ENCODE results near the gene PLXNA2. TPM values are rescaled to one million over a fixed set of nuclear protein-coding genes. Genes with fewer than 3 reads are reported as not detected.
A peak's percentile ranks its signal among the peaks of the same experiment; 100 is the strongest.

The PLXNA2 gene
- total and polyA plus RNA-seq, 2 of the 13 experiments (the other 11 are each of a cell fraction or from before 2014, with no cell fraction given): 1.1 to 2.1 TPM

DNA sequence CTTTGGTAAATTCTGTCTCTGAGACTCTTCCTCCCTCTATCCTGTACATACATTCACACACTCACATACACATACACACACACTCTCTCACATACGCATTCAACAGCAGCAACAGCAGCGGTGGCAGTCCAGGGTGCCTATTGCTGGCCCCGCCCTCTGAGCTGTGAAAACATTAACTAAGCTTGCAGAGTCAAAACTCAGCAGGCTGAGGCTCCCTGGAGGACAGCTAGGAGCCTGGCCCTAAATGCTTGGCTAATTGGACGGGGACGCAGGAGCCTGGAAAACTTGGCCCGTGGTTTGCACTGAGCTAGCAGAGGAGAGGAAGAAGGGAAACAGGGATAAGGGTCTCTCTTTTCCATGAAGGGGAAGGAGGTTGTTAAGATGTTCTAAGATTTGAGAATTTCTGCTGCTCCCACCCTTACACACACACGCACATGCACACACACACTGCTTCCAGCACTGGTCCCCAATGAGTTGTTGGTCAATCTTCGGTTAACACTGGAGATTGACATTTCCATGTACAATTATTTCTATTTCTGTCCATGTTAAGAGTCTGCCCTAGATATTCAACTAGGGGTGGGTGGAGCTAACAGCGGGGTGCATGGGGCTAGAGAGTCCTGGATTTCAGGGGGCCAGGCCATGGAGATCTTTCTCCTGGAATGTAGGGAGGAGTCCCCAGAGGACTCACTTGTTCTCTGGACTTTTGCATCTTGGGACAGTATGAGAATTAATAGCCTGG is 94.2 kb downstream of the PLXNA2 start (continued):
- TF ChIP-seq, protein P1, sequence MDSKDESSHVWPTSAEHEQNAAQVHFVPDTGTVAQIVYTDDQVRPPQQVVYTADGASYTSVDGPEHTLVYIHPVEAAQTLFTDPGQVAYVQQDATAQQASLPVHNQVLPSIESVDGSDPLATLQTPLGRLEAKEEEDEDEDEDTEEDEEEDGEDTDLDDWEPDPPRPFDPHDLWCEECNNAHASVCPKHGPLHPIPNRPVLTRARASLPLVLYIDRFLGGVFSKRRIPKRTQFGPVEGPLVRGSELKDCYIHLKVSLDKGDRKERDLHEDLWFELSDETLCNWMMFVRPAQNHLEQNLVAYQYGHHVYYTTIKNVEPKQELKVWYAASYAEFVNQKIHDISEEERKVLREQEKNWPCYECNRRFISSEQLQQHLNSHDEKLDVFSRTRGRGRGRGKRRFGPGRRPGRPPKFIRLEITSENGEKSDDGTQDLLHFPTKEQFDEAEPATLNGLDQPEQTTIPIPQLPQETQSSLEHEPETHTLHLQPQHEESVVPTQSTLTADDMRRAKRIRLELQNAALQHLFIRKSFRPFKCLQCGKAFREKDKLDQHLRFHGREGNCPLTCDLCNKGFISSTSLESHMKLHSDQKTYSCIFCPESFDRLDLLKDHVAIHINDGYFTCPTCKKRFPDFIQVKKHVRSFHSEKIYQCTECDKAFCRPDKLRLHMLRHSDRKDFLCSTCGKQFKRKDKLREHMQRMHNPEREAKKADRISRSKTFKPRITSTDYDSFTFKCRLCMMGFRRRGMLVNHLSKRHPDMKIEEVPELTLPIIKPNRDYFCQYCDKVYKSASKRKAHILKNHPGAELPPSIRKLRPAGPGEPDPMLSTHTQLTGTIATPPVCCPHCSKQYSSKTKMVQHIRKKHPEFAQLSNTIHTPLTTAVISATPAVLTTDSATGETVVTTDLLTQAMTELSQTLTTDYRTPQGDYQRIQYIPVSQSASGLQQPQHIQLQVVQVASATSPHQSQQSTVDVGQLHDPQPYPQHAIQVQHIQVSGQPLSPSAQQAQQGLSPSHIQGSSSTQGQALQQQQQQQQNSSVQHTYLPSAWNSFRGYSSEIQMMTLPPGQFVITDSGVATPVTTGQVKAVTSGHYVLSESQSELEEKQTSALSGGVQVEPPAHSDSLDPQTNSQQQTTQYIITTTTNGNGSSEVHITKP (CRISPR knock-in tag; IDR thresholded peaks at IDR 0.05; ENCODE audit: low read depth): no peak
- TF ChIP-seq ZSCAN25 (CRISPR knock-in tag; IDR thresholded peaks at IDR 0.05): peak; percentile 18; the same call in 1 of the 2 replicates
- TF ChIP-seq, protein P2, sequence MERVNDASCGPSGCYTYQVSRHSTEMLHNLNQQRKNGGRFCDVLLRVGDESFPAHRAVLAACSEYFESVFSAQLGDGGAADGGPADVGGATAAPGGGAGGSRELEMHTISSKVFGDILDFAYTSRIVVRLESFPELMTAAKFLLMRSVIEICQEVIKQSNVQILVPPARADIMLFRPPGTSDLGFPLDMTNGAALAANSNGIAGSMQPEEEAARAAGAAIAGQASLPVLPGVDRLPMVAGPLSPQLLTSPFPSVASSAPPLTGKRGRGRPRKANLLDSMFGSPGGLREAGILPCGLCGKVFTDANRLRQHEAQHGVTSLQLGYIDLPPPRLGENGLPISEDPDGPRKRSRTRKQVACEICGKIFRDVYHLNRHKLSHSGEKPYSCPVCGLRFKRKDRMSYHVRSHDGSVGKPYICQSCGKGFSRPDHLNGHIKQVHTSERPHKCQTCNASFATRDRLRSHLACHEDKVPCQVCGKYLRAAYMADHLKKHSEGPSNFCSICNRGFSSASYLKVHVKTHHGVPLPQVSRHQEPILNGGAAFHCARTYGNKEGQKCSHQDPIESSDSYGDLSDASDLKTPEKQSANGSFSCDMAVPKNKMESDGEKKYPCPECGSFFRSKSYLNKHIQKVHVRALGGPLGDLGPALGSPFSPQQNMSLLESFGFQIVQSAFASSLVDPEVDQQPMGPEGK (CRISPR knock-in tag; IDR thresholded peaks at IDR 0.05): peak; percentile 12; the same call in 1 of the 2 replicates
- no peak for TF ChIP-seq NKX3-1 (CRISPR knock-in tag; IDR thresholded peaks at IDR 0.05)
- TF ChIP-seq, protein P3, sequence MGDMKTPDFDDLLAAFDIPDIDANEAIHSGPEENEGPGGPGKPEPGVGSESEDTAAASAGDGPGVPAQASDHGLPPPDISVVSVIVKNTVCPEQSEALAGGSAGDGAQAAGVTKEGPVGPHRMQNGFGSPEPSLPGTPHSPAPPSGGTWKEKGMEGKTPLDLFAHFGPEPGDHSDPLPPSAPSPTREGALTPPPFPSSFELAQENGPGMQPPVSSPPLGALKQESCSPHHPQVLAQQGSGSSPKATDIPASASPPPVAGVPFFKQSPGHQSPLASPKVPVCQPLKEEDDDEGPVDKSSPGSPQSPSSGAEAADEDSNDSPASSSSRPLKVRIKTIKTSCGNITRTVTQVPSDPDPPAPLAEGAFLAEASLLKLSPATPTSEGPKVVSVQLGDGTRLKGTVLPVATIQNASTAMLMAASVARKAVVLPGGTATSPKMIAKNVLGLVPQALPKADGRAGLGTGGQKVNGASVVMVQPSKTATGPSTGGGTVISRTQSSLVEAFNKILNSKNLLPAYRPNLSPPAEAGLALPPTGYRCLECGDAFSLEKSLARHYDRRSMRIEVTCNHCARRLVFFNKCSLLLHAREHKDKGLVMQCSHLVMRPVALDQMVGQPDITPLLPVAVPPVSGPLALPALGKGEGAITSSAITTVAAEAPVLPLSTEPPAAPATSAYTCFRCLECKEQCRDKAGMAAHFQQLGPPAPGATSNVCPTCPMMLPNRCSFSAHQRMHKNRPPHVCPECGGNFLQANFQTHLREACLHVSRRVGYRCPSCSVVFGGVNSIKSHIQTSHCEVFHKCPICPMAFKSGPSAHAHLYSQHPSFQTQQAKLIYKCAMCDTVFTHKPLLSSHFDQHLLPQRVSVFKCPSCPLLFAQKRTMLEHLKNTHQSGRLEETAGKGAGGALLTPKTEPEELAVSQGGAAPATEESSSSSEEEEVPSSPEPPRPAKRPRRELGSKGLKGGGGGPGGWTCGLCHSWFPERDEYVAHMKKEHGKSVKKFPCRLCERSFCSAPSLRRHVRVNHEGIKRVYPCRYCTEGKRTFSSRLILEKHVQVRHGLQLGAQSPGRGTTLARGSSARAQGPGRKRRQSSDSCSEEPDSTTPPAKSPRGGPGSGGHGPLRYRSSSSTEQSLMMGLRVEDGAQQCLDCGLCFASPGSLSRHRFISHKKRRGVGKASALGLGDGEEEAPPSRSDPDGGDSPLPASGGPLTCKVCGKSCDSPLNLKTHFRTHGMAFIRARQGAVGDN (CRISPR knock-in tag; IDR thresholded peaks at IDR 0.05): peak; percentile 40; the same call in 1 of the 2 replicates
- no peak for TF ChIP-seq FOXP1 (IDR thresholded peaks at IDR 0.05)
- TF ChIP-seq FOXP1 (CRISPR knock-in tag; IDR thresholded peaks at IDR 0.05): peak; percentile 13; the same call in 1 of the 2 replicates
- TF ChIP-seq, protein P4, sequence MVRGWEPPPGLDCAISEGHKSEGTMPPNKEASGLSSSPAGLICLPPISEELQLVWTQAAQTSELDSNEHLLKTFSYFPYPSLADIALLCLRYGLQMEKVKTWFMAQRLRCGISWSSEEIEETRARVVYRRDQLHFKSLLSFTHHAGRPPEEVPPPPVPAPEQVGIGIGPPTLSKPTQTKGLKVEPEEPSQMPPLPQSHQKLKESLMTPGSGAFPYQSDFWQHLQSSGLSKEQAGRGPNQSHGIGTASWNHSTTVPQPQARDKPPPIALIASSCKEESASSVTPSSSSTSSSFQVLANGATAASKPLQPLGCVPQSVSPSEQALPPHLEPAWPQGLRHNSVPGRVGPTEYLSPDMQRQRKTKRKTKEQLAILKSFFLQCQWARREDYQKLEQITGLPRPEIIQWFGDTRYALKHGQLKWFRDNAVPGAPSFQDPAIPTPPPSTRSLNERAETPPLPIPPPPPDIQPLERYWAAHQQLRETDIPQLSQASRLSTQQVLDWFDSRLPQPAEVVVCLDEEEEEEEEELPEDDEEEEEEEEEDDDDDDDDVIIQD (CRISPR knock-in tag; IDR thresholded peaks at IDR 0.05; ENCODE audit: low read depth): no peak
- TF ChIP-seq ZFX (CRISPR knock-in tag; IDR thresholded peaks at IDR 0.05; ENCODE audit: low read depth): peak; percentile 44; the same call in 1 of the 2 replicates
- TF ChIP-seq SOX6 (IDR thresholded peaks at IDR 0.05): no peak
- no peak for TF ChIP-seq SOX6 (CRISPR knock-in tag; IDR thresholded peaks at IDR 0.05)
- TF ChIP-seq, protein P5, sequence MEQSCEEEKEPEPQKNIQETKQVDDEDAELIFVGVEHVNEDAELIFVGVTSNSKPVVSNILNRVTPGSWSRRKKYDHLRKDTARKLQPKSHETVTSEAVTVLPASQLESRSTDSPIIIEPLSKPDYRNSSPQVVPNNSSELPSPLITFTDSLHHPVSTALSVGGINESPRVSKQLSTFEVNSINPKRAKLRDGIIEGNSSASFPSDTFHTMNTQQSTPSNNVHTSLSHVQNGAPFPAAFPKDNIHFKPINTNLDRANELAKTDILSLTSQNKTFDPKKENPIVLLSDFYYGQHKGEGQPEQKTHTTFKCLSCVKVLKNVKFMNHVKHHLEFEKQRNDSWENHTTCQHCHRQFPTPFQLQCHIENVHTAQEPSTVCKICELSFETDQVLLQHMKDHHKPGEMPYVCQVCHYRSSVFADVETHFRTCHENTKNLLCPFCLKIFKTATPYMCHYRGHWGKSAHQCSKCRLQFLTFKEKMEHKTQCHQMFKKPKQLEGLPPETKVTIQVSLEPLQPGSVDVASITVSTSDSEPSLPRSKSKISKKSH (CRISPR knock-in tag; IDR thresholded peaks at IDR 0.05; ENCODE audit: borderline replicate concordance): no peak
- no peak for TF ChIP-seq HNRNPL (IDR thresholded peaks at IDR 0.05; ENCODE audit: low read depth, low read length)
- TF ChIP-seq FOSL1 (CRISPR knock-in tag; IDR thresholded peaks at IDR 0.05; ENCODE audit: borderline replicate concordance): no peak
- no peak for TF ChIP-seq LCORL (IDR thresholded peaks at IDR 0.05)
- peak; percentile 53; the same call in 1 of the 2 replicates for TF ChIP-seq LCORL (CRISPR knock-in tag; IDR thresholded peaks at IDR 0.05)

Data from HepG2 (cell line).